Activated CD4-positive, alpha-beta memory T cell treated with anti-CD3 and anti-CD28 coated beads for 36 hours (primary cell): ENCODE results near the gene CDKL4. TPM values are rescaled to one million over a fixed set of nuclear protein-coding genes. Genes with fewer than 3 reads are reported as not detected.
"Not testable (repeated sequence)": the region's sequence is repeated elsewhere in the genome, so short reads cannot be mapped to it uniquely, and the experiment has no call there.

Experiments used
- CTCF ChIA-PET: fragments of 350-600 bp; sonication (Branson Sonifier 250); formaldehyde crosslinking; loops from one replicate; lab custom pipeline; 2021; ENCODE audit warnings: antibody characterized with exemption, inconsistent platforms; lab: Charles Lee
- POLR2A ChIA-PET: fragments of 350-600 bp; sonication (Branson Sonifier 250); formaldehyde crosslinking; loops from one replicate; lab custom pipeline; 2021; ENCODE audit warnings: antibody characterized with exemption; lab: Charles Lee
- DNase-seq: peaks from one replicate; pipeline ENCODE4 v3.0.0-alpha.2; 2020
- H3K27ac Mint-ChIP-seq: one replicate; pipeline ENCODE4 v1.8.0; 2021; ENCODE audit warnings: mixed read lengths
- H3K27me3 Mint-ChIP-seq: one replicate; pipeline ENCODE4 v1.8.0; 2021; ENCODE audit warnings: mixed read lengths
- H3K36me3 Mint-ChIP-seq: one replicate; pipeline ENCODE4 v1.8.0; 2021; ENCODE audit warnings: mixed read lengths
- H3K4me1 Mint-ChIP-seq: one replicate; pipeline ENCODE4 v1.8.0; 2021; ENCODE audit warnings: low read depth, mixed read lengths
- H3K4me3 Mint-ChIP-seq: one replicate; pipeline ENCODE4 v1.8.0; 2021; ENCODE audit warnings: mild to moderate bottlenecking, mixed read lengths
- H3K9me3 Mint-ChIP-seq: one replicate; pipeline ENCODE4 v1.8.0; 2021; ENCODE audit warnings: mixed read lengths
- intact Hi-C: fragments of 100-400 bp; cut with micrococcal nuclease; formaldehyde crosslinking; loops from one replicate; pipeline ENCODE4 v1.15.1; 2023
- total RNA-seq, 2 experiments: library from RNA; stranded (reverse); gene quantifications; one replicate each; pipeline ENCODE4 v1.2.3, GENCODE V29; 2021

Gene CDKL4
- total RNA-seq, 2 experiments from 2014 or later, result 0.14 to 0.22 TPM

- ChIA-PET POLR2A (no interaction called here), CTCF (interaction anchor here (1.1 kb wide), 2 partner anchors 15 to 88 kb away, joined by 3 to 4 read pairs; no protein-coding TSS in a partner anchor)
- Mint-ChIP-seq H3K27me3 (no peaks in the 10 kb centered on the region), H3K9me3 (no peaks in the 10 kb centered on the region), H3K36me3 (no peaks in the 10 kb centered on the region), H3K27ac (no peak overlapping the region), H3K4me3 (no peak overlapping the region), H3K4me1 (peaks cover 48% of the 10 kb centered on the region)
- no peak for DNase-seq
- intact Hi-C loops, result loop anchor here (10.0 kb wide), 1 partner anchor 548 kb away; the partner anchor contains the start of gene GALM
These were observed 30.8 kb downstream of the CDKL4 start for GRCh38 chr2:39213015-39213414.

GRCh38 chr2:39210846-39211245 lies 32.9 kb downstream of the CDKL4 start:
- H3K4me1 Mint-ChIP-seq, result peaks cover 28% of the 10 kb centered on the region
- CTCF ChIA-PET, result interaction anchor here (0.9 to 1.8 kb wide), 3 partner anchors 17 to 264 kb away, joined by 3 to 6 read pairs (median 4); no protein-coding TSS in a partner anchor
- intact Hi-C loops, result loop anchor here (10.0 kb wide), 1 partner anchor 546 kb away; the partner anchor contains the start of gene GALM
- H3K36me3 Mint-ChIP-seq, result no peaks in the 10 kb centered on the region
- no peak for DNase-seq
- POLR2A ChIA-PET, result no interaction called here
- H3K4me3 Mint-ChIP-seq, result no peak overlapping the region
- H3K27me3 Mint-ChIP-seq, result no peaks in the 10 kb centered on the region
- H3K27ac Mint-ChIP-seq, result no peak overlapping the region
- no peaks in the 10 kb centered on the region for H3K9me3 Mint-ChIP-seq

- peaks cover 15% of the 10 kb centered on the region for H3K4me1 Mint-ChIP-seq
- no peak overlapping the region for H3K4me3 Mint-ChIP-seq
- no peaks in the 10 kb centered on the region for H3K36me3 Mint-ChIP-seq
- DNase-seq, result no peak
- no peak overlapping the region for H3K27ac Mint-ChIP-seq
- CTCF ChIA-PET, result interaction anchor here (0.8 to 2.9 kb wide), 2 partner anchors 13 to 25 kb away, joined by 3 to 8 read pairs; no protein-coding TSS in a partner anchor
- intact Hi-C loops, result no loop called here
- peaks cover 9% of the 10 kb centered on the region for H3K9me3 Mint-ChIP-seq
- no peaks in the 10 kb centered on the region for H3K27me3 Mint-ChIP-seq
- POLR2A ChIA-PET, result no interaction called here
These were observed 40.4 kb downstream of the CDKL4 start for GRCh38 chr2:39203382-39203781.

GRCh38 chr2:39202639-39203369 lies 41.0 kb downstream of the CDKL4 start:
- Mint-ChIP-seq H3K9me3 (peaks cover 9% of the 10 kb centered on the region), H3K27ac (peak overlapping the region; percentile 26), H3K36me3 (no peaks in the 10 kb centered on the region), H3K27me3 (no peaks in the 10 kb centered on the region), H3K4me3 (no peak overlapping the region), H3K4me1 (peaks cover 15% of the 10 kb centered on the region)
- CTCF ChIA-PET, result interaction anchor here (0.8 to 2.9 kb wide), 2 partner anchors 13 to 25 kb away, joined by 3 to 8 read pairs; no protein-coding TSS in a partner anchor
- intact Hi-C loops, result no loop called here
- no peak for DNase-seq
- POLR2A ChIA-PET, result interaction anchor here (1.2 kb wide), 1 partner anchor 9 kb away, joined by 3 read pairs; no protein-coding TSS in a partner anchor

- intact Hi-C loops, H3K27me3 Mint-ChIP-seq, DNase-seq, POLR2A ChIA-PET, H3K36me3 Mint-ChIP-seq, H3K4me3 Mint-ChIP-seq, CTCF ChIA-PET, H3K27ac Mint-ChIP-seq, H3K4me1 Mint-ChIP-seq: not testable (repeated sequence)
- H3K9me3 Mint-ChIP-seq, result peaks cover 19% of the 10 kb centered on the region
These were observed 46.8 kb downstream of the CDKL4 start for GRCh38 chr2:39197003-39197402.

GRCh38 chr2:39194686-39195085 lies 49.1 kb downstream of the CDKL4 start:
- H3K36me3 Mint-ChIP-seq, result peaks cover 4% of the 10 kb centered on the region
- no peak for DNase-seq
- CTCF ChIA-PET, result no interaction called here
- POLR2A ChIA-PET, result interaction anchor here (0.5 to 1.0 kb wide), 2 partner anchors 70 to 312 kb away, joined by 3 read pairs; no protein-coding TSS in a partner anchor
- H3K4me1 Mint-ChIP-seq, result no peaks in the 10 kb centered on the region
- intact Hi-C loops, result no loop called here
- H3K27ac Mint-ChIP-seq, result no peak overlapping the region
- H3K4me3 Mint-ChIP-seq, result no peak overlapping the region
- H3K9me3 Mint-ChIP-seq, result peaks cover 10% of the 10 kb centered on the region
- H3K27me3 Mint-ChIP-seq, result no peaks in the 10 kb centered on the region

- H3K36me3 Mint-ChIP-seq, result no peaks in the 10 kb centered on the region
- CTCF ChIA-PET, result interaction anchor here (1.0 to 1.1 kb wide), 2 partner anchors 39 to 40 kb away, joined by 3 to 5 read pairs; no protein-coding TSS in a partner anchor
- H3K9me3 Mint-ChIP-seq, result no peaks in the 10 kb centered on the region
- no peaks in the 10 kb centered on the region for H3K27me3 Mint-ChIP-seq
- DNase-seq, result peak; percentile 14
- POLR2A ChIA-PET, result no interaction called here
- intact Hi-C loops, result no loop called here
- H3K4me3 Mint-ChIP-seq, result no peak overlapping the region
- H3K27ac Mint-ChIP-seq, result no peak overlapping the region
- peaks cover 2% of the 10 kb centered on the region for H3K4me1 Mint-ChIP-seq
These were observed 54.7 kb downstream of the CDKL4 start for GRCh38 chr2:39188960-39189494.

- Mint-ChIP-seq H3K27me3 (no peaks in the 10 kb centered on the region), H3K4me3 (no peak overlapping the region), H3K9me3 (no peaks in the 10 kb centered on the region), H3K36me3 (no peaks in the 10 kb centered on the region), H3K4me1 (no peaks in the 10 kb centered on the region), H3K27ac (no peak overlapping the region)
- DNase-seq, result no peak
- intact Hi-C loops, result no loop called here
- ChIA-PET CTCF (interaction anchor here (1.3 kb wide), 1 partner anchor 236 kb away, joined by 3 read pairs; no protein-coding TSS in a partner anchor), POLR2A (no interaction called here)
These were observed 60.1 kb downstream of the CDKL4 start for GRCh38 chr2:39183673-39184072.

- H3K4me1 Mint-ChIP-seq, result no peaks in the 10 kb centered on the region
- ChIA-PET CTCF (no interaction called here), POLR2A (no interaction called here)
- DNase-seq, result no peak
- H3K36me3 Mint-ChIP-seq, result no peaks in the 10 kb centered on the region
- no peak overlapping the region for H3K27ac Mint-ChIP-seq
- H3K9me3 Mint-ChIP-seq, result no peaks in the 10 kb centered on the region
- no peak overlapping the region for H3K4me3 Mint-ChIP-seq
- intact Hi-C loops, result no loop called here
- H3K27me3 Mint-ChIP-seq, result no peaks in the 10 kb centered on the region
These were observed 62.5 kb downstream of the CDKL4 start for GRCh38 chr2:39181297-39181696.

GRCh38 chr2:39179974-39180960 lies 63.5 kb downstream of the CDKL4 start:
- ChIA-PET CTCF (no interaction called here), POLR2A (no interaction called here)
- Mint-ChIP-seq H3K9me3 (no peaks in the 10 kb centered on the region), H3K4me3 (no peak overlapping the region), H3K27ac (peak overlapping the region; percentile 53), H3K27me3 (no peaks in the 10 kb centered on the region), H3K4me1 (no peaks in the 10 kb centered on the region), H3K36me3 (no peaks in the 10 kb centered on the region)
- no peak for DNase-seq
- intact Hi-C loops, result no loop called here

GRCh38 chr2:39178756-39179155 lies 65.0 kb downstream of the CDKL4 start:
- ChIA-PET POLR2A (no interaction called here), CTCF (no interaction called here)
- Mint-ChIP-seq H3K4me3 (no peak overlapping the region), H3K27ac (no peak overlapping the region), H3K4me1 (no peaks in the 10 kb centered on the region), H3K36me3 (no peaks in the 10 kb centered on the region), H3K9me3 (no peaks in the 10 kb centered on the region), H3K27me3 (no peaks in the 10 kb centered on the region)
- intact Hi-C loops, result no loop called here
- DNase-seq, result no peak
